ENCODE data around the gene KRT79.

KRT79 gene

DNA sequence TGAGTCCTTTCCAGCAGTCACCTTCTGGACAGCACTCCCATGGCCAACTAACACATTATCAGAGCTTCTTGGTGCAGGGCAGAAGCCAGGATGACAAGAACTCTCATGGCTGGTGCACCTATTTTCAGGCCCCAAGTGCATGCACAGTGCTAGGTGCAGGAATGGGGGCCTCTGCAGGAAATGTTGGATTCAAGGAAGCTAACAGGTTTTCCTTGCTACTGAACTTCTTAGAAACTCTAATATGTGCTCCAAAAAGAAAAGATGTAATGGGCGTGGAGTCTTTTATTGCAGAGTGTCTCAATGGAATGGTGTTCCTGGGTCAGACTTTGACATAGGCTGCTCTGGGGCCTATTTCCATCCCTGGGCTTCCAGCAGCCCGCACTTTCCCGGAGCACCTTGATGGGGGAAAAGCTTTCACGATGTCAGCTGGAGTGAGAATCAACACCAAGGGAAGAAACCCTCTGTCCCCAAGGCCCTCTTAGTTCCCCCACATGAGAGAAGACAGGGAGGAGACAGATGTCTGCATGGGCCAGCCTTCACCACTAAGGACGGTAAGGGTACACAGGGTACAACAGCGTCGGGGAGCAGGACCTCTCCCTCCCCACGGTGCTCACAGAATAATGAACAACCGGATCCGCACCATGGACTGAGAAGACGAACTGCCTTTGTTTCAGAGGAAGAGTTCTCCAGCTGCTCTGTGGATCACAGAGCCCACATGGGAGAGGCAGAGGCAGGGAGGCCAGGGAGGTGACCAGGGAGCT lies 45.1 kb downstream of the KRT79 start:
- DNase-seq, result no peak

DNA sequence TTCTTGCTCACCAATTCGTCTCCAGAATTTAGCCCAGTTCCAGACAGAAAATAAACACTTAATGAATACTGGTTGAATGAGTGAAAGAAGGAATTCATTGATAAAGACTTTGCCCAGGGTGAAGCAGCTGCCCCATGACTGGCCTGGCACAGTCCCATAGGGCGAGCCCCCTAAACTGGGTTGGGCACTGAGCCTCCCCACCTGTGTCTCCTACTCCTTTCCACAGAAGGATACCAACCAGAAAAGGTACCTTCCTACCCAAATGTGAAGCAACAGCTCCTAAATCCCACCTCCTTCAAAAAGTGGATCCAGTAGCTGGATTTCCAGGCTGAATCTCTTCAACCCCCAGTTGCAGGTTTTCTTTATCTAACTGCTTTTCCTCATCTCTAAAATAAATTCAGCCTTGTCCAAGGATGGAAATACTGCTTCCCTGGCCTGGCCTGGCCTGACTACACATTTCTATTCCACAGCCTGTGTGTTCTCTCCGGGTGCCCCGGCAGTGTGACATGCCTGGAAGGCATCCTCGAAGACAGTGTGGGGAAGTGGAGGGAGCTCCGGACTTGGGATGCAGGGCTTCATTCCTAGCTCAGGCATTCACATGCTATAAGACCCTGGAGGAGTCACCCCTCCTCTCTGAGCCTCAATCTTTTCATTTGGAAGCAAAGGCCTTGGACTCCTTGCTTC lies 45.8 kb downstream of the KRT79 start:
- no peak for DNase-seq

DNA sequence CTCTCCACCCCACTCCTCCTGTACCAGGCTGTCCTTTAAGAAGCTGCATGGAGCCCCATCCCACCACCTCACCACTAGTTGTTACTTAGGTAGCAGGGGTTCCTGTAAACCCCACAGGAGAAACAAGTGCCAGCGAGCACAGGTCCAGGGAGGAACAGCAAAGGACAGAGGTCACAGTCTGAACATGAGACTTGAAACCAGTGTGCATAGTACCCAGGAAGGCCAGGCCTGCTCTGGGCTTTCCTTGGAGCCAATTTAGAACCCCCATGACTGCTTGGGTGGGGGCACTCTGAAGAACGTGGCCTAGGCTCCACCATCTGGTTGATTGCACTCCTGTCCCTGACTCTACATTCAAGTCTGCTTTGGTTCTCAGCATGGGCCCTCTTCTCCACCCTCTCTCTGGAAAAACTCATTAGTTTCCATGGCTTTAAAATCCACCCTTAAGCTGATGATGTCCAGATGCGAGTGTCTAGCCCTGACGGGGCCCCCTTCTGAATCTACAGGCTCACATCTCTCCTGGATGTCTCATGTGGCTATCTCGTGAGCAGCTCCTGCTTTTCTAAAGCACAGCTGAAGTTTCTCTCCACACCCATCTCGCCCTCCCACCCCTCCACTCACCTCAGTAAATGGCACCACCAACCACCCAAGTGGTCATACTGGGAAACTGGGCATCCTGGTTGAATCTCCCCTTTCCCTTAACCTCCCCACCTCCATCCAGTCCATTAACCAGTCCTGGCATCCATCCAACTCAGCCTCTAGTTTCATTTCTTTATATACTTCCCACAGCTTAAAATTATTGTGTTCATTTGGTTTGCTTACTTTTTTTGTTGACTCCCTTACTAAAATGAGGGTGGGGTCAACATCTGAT lies 46.6 kb downstream of the KRT79 start:
- no peak for DNase-seq

DNA sequence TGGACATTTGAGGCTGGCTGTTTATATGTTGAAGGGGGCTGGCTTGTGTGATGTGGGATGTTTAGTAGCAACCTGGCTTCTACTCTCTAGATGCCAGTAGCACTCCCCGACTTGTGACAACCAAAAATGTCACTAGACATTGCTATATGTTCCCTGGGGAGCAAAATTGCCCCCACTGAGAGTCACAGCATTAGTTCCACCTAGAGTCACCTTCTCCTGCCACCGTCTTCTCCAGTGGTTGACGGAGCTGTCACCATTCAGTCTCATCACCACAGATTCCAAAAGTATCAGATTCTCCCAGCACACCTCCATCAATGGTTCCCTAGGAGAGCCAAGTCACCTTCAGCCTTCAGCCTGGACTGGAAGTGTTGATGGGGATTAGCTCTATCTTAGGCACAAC lies 49.2 kb downstream of the KRT79 start:
- no peak for DNase-seq

DNA sequence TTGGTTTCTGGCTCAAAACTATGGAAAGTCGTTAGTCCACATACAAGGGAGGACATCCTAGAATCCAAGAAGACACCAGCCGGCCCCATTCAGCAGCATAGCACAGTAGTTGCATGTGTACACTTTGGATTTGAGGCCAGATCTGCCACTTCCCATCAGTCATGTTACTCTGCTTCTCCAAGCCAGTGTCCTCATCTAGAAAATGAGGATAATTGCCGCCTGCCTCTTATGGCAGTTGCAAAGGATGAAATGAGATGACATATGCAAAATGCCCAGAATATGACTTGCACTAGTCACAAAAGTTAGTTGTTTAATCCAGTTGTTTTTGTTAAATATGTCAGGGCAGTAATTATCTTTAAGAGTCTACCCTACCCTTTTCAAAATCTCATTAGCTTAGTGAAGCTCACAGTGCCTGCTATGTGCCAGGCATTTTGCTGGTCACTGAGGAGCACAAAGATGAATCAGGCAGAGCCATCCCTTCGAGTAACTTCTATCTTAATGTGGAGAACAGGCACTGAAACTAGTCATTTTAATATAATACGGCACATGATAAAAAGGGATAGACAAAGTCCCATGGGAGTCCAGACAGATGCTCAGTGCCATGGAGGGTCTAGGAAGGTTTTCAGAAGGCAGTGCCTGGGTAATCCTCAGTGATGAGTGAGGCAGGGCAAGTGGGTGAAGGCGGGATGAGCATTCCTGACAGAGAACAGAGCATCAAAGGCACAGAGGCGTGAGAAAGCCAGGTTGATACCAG lies 50.4 kb downstream of the KRT79 start:
- DNase-seq, result no peak

DNA sequence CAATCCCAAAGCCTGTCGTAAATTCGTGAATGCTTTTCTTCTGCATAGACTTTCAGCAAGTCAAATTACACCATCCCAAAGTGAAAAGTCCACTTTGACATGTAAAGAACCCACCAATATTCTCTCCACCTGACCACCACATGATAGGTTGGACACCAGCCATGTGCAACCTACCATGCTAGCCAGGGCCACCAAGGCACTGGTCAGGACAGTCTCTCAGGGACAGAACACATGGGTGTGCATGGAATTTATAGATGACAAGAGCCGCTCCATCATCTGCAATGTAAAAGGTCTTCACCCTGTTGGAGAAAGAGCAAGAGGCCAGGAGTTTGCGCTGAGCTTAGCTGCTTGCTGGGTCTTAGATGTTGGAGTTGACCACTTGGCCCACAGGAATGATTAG lies 51.6 kb downstream of the KRT79 start:
- no peak for DNase-seq

DNA sequence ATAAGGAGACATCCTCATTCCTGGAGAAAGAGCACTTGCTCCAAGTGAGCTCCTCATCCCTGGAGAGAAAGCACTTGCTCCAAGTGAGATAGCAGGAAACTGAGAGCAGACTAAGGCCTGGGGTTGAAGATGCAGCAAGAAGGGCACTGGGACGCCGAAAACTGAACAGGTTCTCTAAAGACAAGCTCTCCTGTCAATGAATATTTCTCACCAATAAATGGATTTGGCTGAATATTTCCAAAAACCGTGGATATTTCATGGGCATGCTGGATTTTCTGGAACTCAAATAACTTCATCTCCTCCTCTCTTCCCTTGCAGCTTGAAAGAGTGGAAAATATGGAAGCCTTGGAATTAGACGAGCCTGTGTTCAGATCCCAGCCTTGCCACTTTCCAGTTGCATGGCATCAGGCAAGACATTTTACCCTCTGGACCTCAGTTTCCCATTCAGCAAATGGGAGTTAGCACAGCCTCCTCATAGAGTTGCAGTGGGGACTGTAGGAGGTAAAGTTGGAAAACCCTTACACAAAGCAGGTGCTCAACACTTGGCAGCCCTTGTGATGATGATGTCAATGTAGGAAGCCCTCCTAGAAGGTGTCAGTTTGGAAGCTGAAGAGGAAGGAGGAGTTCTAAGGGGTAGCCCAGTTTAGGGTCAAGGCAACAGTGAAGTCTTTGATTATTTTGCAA lies 52.6 kb downstream of the KRT79 start:
- no peak for DNase-seq

DNA sequence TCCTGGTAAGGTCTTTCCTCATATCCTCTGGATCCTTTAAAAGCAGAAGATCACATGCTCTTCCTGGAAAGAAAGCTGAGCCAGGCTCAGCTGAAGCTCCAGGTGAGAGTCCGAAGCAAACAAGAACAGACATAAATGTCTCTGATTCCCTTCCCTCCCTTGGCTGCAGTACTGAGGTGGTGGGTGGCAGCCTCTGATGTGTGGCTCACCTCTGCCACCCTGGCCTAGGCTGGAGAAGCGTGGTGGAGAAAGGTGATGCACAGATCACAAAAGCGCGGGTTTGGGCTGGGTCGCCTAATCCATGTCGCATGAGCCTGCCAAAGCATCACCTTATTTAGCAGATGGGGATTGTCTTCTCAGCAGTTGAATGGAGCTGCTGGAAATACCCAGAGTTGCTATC lies 54.2 kb downstream of the KRT79 start:
- DNase-seq, result no peak

DNA sequence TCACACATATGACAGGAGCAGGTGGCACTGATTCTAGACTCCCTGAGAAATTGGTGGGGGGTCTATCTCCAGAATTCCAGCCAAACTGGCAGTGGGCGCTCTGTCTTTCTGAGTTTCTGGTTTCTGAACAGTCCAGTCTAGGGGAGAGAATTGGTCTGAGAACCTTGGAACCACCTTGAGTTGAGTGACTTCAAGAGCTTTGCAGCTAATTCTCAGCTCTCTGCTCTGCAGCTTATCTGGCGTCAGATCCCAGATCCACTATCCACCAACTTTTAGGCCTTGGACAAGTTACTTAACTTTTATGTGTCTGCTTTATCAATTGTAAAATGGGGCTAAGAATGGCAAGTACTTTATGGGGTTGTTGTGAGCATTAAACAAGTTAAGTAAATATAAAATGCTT lies 55.3 kb downstream of the KRT79 start:
- no peak for DNase-seq

DNA sequence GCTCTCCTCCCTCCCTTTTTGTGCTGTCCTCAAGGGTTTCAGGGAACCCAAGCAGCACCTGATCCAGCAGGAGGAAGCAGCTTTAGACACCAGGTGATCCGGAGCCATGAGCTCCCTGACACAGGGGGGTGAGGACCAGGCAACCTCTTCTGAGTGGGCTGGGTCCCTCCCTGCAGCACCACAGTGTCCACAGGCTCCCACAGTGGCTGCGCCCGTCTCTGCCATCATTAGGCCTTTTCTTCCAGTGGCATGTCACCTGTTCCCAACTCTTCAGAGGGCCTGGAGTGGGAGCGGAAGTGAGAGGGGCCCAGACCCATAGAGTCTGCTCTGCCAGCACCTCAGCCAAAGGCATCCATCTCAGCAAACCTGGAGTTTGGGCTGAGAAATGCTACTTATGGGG lies 56.5 kb downstream of the KRT79 start:
- no peak for DNase-seq

DNA sequence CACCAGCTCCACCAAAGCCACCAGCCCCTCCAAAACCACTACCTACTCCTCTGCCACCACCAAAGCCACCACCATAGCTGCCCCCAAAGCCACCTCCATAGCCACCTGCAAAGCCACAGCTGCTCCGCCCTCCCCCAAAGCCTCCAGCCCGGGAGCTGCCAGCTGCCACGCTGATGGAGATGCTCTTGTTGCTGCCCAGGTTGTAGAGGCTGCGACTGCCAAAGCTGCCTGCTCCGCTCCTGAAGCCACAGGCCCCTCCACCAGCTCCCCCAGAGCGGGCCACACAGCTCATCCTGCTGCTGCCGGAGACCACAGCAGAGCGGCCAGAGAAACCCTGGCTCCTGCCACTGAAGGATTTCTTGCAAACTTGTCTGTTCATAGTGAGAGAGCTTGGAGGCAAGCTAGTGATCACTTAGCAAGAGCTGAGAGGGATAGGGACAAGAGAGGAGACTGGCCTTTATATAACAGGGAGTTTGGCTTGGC lies 57.2 kb downstream of the KRT79 start, which contains the start of gene KRT76:
KRT76 (minus strand) TSS at position 433 of the 483 bp plus-strand sequence; CDS start at position 379, 54 bp downstream.
- DNase-seq, result no peak

DNA sequence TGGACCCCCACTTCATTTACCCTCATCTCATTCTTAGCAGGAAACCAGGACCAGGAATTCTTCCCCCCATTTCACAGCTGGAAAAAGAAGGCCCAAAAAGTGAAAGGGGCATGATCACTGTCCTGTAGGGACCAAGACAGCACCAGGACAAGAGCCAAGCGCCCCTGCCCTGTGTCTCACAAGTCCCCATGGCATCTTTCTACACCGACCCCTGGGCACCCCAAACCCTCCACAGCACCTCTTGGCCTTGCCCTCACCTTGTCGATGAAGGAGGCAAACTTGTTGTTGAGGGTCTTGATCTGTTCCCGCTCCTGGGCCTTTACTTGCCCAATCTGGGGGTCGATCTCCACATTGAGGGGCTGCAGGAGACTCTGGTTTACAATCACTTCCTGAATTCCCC lies 57.7 kb downstream of the KRT79 start:
- no peak for DNase-seq

DNA sequence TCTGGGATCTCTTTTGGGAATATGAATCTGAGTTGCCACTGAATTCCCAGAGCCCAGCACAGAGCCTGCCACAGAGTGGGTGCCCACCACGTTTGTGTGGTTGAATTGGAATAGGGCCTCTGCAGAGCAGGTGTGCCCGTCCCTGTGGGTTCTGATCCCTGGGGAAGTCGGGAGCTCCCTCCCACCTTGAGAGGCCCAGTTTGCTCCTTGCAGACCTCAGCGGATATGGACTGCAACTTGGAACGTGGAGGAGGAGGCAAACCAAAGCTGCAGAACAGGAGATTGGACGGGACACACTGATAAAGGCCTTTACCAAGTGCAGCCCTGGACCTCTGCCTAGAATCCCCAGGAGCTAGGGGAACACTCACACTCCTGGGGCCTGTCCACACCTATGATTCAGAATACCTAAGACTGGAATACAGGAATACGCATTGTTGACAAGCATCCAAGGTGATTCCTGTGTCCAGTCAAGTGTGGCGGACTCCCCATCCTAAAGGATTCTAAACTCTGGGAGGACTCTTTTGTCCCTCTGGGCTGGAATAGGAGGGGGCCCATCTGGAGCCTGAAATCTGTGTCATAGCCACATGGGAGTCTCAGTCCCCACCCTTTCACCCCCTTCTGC lies 59.4 kb downstream of the KRT79 start:
- DNase-seq, result no peak

DNA sequence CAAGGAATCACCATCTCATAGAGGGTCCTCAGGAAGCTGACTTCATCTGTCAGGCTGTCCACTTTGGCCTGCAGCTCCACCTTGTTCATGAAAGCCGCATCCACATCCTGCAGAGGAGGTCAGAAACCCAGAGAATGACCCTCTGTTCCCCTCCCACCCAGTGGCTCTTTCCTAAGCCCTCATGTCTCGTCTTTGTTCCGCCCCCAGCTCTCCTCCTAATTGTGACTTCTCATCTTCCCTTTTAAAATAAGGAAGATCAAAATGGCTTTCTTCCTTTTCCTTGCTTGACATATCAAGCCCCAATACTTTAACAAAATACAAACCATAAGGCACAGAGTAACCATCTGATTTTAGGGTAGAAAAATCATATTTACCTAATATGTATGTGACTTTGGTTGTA lies 61.3 kb downstream of the KRT79 start:
- no peak for DNase-seq

DNA sequence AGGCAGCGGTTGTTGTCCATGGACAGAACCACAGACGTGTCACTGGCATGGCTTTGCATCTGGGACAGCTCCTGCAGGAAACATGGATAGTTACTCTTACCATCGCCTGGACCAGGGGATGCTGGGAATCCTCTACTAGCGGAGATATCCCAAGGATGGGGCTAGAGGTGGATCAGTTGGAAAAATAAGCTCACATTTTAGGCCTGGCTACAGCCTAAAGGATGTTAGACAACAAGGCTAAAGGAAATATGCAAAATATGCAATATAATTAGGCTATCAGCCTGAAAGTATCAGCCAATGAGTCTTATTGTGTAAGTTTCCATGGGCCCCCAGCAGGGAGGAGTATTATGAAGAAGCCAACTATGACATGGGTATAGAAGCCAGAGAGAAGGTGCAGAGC lies 61.9 kb downstream of the KRT79 start:
- no peak for DNase-seq

DNA sequence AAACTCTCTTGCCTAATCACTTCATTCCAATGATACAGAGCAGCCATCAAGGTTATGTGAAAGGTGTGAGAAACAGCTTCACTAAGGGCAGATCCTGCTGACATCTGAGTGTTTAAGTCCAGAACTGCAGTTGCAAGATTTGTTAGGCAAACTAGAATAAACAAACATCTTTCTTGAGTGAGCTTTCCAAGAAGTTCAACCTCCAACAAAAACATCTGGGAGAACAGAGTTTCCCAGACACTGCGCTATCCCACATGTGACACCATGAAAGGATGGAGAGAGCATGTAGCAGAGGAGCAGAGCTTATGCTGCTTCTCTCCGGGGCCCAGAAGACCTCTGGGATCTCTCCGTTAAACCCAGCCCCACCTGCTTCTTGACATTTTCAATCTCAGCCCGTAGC lies 62.6 kb downstream of the KRT79 start:
- no peak for DNase-seq
